Measurements from ENCODE around the gene DDX52.

GRCh38 chr17:37671028-37671823 lies 28.0 kb upstream of the DDX52 start:
- TF ChIP-seq, protein P1, sequence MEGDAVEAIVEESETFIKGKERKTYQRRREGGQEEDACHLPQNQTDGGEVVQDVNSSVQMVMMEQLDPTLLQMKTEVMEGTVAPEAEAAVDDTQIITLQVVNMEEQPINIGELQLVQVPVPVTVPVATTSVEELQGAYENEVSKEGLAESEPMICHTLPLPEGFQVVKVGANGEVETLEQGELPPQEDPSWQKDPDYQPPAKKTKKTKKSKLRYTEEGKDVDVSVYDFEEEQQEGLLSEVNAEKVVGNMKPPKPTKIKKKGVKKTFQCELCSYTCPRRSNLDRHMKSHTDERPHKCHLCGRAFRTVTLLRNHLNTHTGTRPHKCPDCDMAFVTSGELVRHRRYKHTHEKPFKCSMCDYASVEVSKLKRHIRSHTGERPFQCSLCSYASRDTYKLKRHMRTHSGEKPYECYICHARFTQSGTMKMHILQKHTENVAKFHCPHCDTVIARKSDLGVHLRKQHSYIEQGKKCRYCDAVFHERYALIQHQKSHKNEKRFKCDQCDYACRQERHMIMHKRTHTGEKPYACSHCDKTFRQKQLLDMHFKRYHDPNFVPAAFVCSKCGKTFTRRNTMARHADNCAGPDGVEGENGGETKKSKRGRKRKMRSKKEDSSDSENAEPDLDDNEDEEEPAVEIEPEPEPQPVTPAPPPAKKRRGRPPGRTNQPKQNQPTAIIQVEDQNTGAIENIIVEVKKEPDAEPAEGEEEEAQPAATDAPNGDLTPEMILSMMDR (IDR thresholded peaks at IDR 0.05; ENCODE audit: low read depth, low read length), result no peak
- TF ChIP-seq POLR2A (IDR thresholded peaks at IDR 0.05; ENCODE audit: extremely low read depth, insufficient read length) (no peak), MYC (IDR thresholded peaks at IDR 0.05; ENCODE audit: low read depth, low read length) (no peak), MAX (IDR thresholded peaks at IDR 0.05; ENCODE audit: low read depth, low read length) (no peak)
